BLaER1 (cell line): Measurements from ENCODE around the gene NTM.

Source experiments
- H3K27ac ChIP-seq: shearing (Covaris generic); formaldehyde crosslinking; 2 replicates; pipeline ENCODE4 v1.8.1; 2022
- H3K27me3 ChIP-seq: shearing (Covaris generic); formaldehyde crosslinking; 2 replicates; pipeline ENCODE4 v1.8.1; 2022
- H3K36me3 ChIP-seq: shearing (Covaris generic); formaldehyde crosslinking; 2 replicates; pipeline ENCODE4 v1.8.1; 2022
- H3K4me1 ChIP-seq: shearing (Covaris generic); formaldehyde crosslinking; 2 replicates; pipeline ENCODE4 v1.8.1; 2022
- H3K4me2 ChIP-seq: shearing (Covaris generic); formaldehyde crosslinking; 2 replicates; pipeline ENCODE4 v1.8.1; 2022
- H3K4me3 ChIP-seq: shearing (Covaris generic); formaldehyde crosslinking; 2 replicates; pipeline ENCODE4 v1.8.1; 2022
- H3K9ac ChIP-seq: shearing (Covaris generic); formaldehyde crosslinking; 2 replicates; pipeline ENCODE4 v1.8.1; 2022
- H3K9me3 ChIP-seq: shearing (Covaris generic); formaldehyde crosslinking; 2 replicates; pipeline ENCODE4 v1.8.1; 2022
- H4K20me1 ChIP-seq: shearing (Covaris generic); formaldehyde crosslinking; 2 replicates; pipeline ENCODE4 v1.8.1; 2022
- Cebpa-rat ChIP-seq: shearing (Covaris generic); IDR thresholded peaks from 2 replicates; pipeline ENCODE4 v1.8.1; 2022

NTM gene

DNA sequence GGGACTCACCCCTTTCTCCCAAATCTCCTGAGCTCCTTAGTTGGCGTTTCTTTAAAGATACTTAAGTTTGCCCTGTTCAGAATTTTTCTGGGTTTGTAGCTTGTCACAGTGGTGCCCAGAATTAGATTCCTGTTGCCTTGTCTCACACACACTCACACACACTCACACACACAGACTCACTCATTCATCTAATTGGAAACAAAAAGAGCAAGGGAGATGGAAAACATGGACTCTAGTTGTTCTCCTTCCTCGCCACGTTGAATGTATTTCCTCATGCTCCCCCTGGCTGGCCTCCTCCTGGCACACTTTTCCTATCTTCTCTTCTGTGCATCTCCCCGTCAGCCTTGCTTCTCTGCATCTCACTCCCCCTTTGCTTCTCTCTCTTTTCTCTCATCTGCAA, 752.3 kb downstream of the NTM start:
- no peak overlapping the region for H3K9ac ChIP-seq
- no peaks in the 10 kb centered on the region for H3K9me3 ChIP-seq
- H3K27me3 ChIP-seq: no peaks in the 10 kb centered on the region
- H3K4me1 ChIP-seq: peaks cover 19% of the 10 kb centered on the region
- no peak overlapping the region for H3K4me2 ChIP-seq
- H3K36me3 ChIP-seq: no peaks in the 10 kb centered on the region
- no peak overlapping the region for H3K27ac ChIP-seq
- no peak for TF ChIP-seq Cebpa-rat
- no peak overlapping the region for H3K4me3 ChIP-seq
- no peaks in the 10 kb centered on the region for H4K20me1 ChIP-seq

DNA sequence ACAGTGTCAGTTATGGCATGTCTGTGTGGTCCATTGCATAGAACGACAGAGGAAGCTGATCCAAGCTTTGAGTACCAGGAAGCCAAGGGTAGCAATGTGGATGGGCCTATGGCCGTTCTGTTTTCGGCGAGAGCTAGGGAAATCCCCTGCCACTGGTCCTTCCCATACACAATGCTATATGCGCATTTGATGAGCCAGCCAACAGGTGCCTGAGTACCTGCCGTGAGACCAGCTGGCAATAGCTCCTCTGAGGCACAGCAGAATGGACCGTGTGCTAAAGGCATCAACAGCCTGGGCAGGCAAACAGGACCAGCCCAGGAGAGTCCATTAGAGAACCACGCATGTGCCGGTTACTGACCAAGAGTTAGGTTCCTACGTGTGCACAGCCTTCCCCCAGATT, 753.0 kb downstream of the NTM start:
- H3K4me1 ChIP-seq: peaks cover 19% of the 10 kb centered on the region
- no peaks in the 10 kb centered on the region for H4K20me1 ChIP-seq
- no peaks in the 10 kb centered on the region for H3K27me3 ChIP-seq
- H3K9ac ChIP-seq: no peak overlapping the region
- H3K4me3 ChIP-seq: no peak overlapping the region
- H3K9me3 ChIP-seq: no peaks in the 10 kb centered on the region
- no peaks in the 10 kb centered on the region for H3K36me3 ChIP-seq
- no peak overlapping the region for H3K4me2 ChIP-seq
- no peak for TF ChIP-seq Cebpa-rat
- H3K27ac ChIP-seq: no peak overlapping the region

DNA sequence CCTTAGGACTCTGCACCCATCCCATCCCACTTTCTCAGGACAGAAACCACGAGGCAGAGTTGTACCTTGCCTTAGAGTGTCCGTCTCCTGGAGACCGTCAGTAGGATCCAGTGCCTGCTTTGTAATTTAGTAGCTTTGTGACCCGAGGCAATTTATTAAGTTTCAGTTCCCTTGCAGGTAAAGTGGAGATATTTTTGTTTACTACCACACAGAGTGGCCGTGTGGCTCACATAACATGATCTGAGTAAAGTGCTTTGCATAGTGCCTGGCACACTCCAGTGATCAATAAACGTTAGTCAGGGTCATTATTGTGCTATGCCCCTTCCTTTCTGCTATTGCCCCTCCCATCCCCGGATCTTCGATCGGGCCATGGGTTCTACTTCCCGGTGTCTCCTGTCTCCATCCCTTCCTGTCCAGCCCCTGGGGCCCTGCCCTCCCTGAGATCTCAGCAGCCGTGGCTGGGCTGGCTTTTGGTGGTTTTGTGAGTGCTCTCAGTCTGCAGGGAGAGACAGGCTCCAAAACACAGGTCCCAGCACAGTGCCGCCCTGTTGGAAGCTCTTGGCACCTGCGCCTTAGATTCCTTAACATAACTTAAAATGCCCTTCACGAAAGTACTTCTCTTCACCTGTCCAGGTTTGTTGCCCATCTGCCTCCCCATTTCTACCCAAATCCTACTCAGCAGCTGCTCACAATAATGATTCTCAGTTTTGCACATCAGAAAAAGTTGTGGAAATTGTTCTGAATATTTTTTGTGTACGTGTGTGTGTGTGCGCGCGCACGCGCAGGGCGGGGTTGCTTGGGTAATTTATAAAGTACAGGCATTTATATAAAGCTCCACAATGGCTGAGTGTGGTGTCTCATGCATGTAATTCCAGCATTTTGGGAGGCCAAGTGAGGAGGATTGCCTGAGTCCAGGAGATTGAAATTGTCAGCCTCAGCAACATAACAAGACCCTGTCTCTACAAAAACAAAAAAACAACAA, 753.7 kb downstream of the NTM start:
- Histone ChIP-seq H3K9me3 (no peaks in the 10 kb centered on the region), H4K20me1 (no peaks in the 10 kb centered on the region), H3K4me3 (no peak overlapping the region), H3K9ac (no peak overlapping the region), H3K4me1 (peaks cover 19% of the 10 kb centered on the region), H3K27ac (no peak overlapping the region), H3K27me3 (no peaks in the 10 kb centered on the region), H3K36me3 (no peaks in the 10 kb centered on the region), H3K4me2 (no peak overlapping the region)
- TF ChIP-seq Cebpa-rat: no peak

DNA sequence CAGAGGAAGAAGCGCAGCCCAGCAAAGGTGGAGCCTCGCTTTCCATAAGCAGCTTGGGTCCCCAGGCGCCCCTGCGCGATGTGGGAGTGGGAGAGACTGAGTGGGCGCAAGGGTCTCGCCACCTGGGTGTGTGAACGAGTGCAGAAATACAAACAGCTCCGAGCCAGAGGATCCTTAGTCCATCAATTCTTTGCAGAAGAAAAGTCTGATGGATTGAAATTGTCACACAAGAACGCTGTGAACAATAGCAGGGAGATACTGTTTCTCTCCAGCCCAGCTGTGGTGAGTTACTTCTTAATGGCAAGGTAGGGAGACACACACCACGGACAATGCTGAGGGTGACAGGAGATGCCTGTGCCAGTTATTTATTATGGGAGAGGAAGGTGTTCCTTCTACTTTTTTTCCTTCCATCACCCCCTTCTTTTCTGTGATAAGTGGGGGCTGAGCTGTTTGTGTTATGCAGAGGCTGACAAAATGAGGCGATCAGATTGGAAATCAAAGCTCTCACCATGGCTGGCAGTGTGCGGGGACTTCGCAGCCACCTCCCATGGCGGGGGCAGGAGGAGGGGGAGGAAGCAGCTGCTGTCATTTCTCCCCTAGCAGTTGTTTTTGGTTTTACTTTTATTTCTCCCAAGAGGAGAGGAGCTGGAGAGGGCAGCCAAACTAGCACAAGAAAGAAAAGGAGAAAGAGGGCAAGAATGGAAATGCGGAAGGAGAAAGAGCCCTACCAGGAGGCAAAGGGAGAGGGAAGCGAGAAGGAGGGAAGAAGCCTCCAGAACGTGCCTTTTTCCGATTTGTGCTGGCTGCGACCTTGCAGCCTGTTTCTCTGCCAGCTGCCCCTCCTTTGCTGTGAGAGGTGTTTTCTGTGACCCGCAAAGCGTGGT, 755.8 kb downstream of the NTM start:
- TF ChIP-seq Cebpa-rat: no peak
- no peaks in the 10 kb centered on the region for H3K9me3 ChIP-seq
- no peaks in the 10 kb centered on the region for H4K20me1 ChIP-seq
- H3K4me3 ChIP-seq: peak overlapping the region; percentile 59
- H3K9ac ChIP-seq: 0 out of 2 replicates have a peak overlapping the region, but pooled peaks have one; percentile 39
- no peaks in the 10 kb centered on the region for H3K27me3 ChIP-seq
- H3K4me2 ChIP-seq: peak overlapping the region; percentile 87
- peaks cover 19% of the 10 kb centered on the region for H3K4me1 ChIP-seq
- H3K27ac ChIP-seq: peak overlapping the region; percentile 8; the same call in 1 of the 2 replicates
- H3K36me3 ChIP-seq: no peaks in the 10 kb centered on the region

DNA sequence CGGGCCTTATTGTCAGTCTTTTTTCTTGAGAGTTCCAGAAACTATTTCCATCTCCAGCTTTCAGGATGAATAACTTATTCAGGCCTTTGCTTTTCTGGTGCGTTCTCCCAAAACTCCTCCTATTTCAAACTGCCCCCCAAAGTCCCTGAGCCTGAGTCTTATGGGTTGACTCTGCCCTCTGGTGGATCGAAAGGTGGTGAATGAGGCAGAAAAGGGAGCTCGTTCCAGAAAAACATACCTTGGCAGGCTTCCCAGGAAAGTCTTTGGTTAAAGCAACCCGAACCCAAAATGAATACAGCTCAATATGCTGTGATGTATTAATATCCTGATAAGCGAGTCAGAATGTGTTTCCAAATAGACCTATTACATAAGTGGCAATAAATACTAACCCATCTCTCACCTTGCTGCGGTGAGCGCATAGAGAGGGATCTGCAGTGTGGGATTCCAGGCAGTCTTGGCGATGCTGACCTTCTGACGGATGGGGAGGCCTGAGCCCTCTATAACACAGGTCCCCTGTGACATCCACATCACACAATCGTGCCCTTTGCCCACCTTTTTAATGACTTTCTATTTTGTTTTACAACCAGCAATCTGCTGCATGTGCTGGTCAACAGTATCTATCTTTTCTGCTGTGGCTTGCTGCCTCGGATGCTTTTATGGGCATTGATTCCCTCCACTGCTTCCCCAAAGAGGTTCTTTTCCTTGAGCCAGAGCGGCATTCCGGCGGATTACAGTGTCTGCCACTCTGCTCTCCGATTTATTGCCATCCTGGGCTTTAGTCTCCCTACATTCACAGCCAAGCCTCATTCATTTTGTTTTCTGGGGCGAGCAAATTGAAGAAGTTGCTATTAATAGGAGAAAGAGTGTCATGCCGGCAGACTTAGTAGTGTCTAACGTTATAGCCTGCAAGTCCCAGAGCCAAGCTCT, 756.8 kb downstream of the NTM start:
- no peak for TF ChIP-seq Cebpa-rat
- Histone ChIP-seq H3K36me3 (no peaks in the 10 kb centered on the region), H3K9me3 (no peaks in the 10 kb centered on the region), H3K9ac (no peak overlapping the region), H4K20me1 (no peaks in the 10 kb centered on the region), H3K4me2 (peak overlapping the region; percentile 87), H3K4me3 (peak overlapping the region; percentile 59), H3K27me3 (no peaks in the 10 kb centered on the region), H3K27ac (peak overlapping the region; percentile 8; the same call in 1 of the 2 replicates), H3K4me1 (peaks cover 19% of the 10 kb centered on the region)

DNA sequence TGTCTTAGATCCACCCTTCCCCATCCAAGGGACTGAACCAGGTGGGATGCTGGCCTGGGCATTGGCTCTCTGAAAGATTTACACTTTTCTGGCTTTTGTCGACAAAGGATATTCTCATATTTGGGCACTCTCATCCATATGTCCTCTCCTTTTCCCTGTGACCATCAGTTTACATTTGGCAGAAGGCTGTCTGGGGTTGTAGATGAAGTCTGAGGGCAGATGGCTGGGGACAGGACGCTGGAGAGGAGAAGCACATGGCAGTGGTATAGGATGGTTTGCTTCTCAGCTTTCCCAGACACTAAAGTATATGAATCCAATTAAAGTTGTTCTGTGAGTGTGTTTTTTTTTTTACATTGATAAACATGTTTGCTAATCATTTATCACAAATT, 757.5 kb downstream of the NTM start:
- no peak overlapping the region for H3K27ac ChIP-seq
- H3K9me3 ChIP-seq: no peaks in the 10 kb centered on the region
- no peaks in the 10 kb centered on the region for H3K27me3 ChIP-seq
- H3K9ac ChIP-seq: no peak overlapping the region
- H3K4me1 ChIP-seq: peaks cover 19% of the 10 kb centered on the region
- H3K4me3 ChIP-seq: no peak overlapping the region
- no peak overlapping the region for H3K4me2 ChIP-seq
- H3K36me3 ChIP-seq: no peaks in the 10 kb centered on the region
- TF ChIP-seq Cebpa-rat: no peak
- no peaks in the 10 kb centered on the region for H4K20me1 ChIP-seq

DNA sequence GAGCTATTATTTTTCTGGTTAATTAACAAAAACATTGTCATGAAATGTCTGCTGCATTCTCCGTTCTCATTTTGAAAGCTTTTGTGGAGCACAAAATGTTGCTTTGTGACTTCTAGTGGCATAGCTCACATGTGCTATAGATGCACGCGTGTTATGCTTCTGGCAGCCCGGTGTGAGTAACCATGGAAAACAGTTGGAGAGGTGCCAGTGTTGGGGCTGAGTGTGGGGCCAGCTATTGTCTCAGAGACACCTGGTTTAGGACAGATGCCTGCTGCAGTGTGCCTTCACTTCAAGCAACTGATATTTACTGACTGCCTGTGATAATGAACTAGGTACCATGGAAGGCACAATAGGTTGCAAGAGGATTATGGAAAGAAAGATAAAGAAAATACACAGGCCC, 760.6 kb downstream of the NTM start:
- Histone ChIP-seq H3K27ac (no peak overlapping the region), H4K20me1 (no peaks in the 10 kb centered on the region), H3K9me3 (no peaks in the 10 kb centered on the region), H3K4me3 (no peak overlapping the region), H3K4me2 (no peak overlapping the region), H3K27me3 (no peaks in the 10 kb centered on the region), H3K9ac (no peak overlapping the region), H3K4me1 (peaks cover 12% of the 10 kb centered on the region), H3K36me3 (no peaks in the 10 kb centered on the region)
- TF ChIP-seq Cebpa-rat: no peak

DNA sequence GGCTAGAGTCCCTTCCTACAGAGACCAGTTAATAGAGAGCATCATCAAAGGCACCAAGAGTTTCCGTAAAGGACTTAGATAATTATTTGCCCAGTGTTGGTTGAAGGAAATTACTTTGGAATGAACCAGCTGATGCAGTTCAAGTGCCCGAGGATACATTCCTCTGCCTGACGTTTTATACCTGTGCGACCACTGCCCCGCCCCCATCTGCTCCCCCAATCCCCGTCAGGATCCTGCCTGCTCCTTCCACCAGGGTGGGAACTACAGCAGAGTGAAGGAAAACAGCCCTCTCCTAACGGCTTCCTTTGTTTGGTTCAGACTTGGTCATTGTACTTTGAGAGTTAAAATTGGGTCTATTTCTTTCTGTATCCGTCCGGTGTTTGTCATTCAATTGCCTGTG, 761.5 kb downstream of the NTM start:
- Histone ChIP-seq H3K27ac (no peak overlapping the region), H3K4me3 (no peak overlapping the region), H4K20me1 (no peaks in the 10 kb centered on the region), H3K4me1 (peaks cover 3% of the 10 kb centered on the region), H3K9ac (no peak overlapping the region), H3K36me3 (no peaks in the 10 kb centered on the region), H3K4me2 (no peak overlapping the region), H3K9me3 (no peaks in the 10 kb centered on the region), H3K27me3 (no peaks in the 10 kb centered on the region)
- no peak for TF ChIP-seq Cebpa-rat

DNA sequence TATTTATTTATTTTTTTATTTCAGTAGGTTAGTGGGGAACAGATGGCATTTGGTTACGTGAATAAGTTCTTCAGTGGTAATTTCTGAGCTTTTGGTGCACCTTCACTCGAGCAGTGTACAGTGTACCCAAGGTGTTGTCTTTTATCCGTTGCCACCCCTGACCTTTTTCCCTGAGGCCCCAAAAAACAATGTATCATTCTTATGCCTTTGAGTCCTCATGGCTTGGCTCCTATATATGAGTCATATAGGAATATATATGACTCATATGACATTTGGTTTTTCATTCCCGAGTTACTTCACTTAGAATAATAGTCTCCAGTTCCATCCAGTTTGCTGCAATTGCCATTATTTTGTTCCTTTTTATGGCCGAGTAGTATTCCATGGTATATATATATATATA, 763.9 kb downstream of the NTM start:
- no peaks in the 10 kb centered on the region for H3K4me1 ChIP-seq
- no peak overlapping the region for H3K4me3 ChIP-seq
- H3K27me3 ChIP-seq: no peaks in the 10 kb centered on the region
- no peak overlapping the region for H3K27ac ChIP-seq
- H4K20me1 ChIP-seq: no peaks in the 10 kb centered on the region
- no peaks in the 10 kb centered on the region for H3K36me3 ChIP-seq
- H3K9me3 ChIP-seq: no peaks in the 10 kb centered on the region
- no peak overlapping the region for H3K9ac ChIP-seq
- no peak overlapping the region for H3K4me2 ChIP-seq
- no peak for TF ChIP-seq Cebpa-rat
